Lower leg skin (tissue), 3 donors: Measurements from ENCODE around the gene SLC6A7.

Experiments used
- CTCF ChIP-seq, 3 donors: fragments of 450-650 bp; IDR thresholded peaks; one replicate each; pipeline ENCODE4 v1.5.1; 2016; ENCODE audit warnings: antibody characterized with exemption in 3 of 3, mild to moderate bottlenecking in 3 of 3, moderate library complexity in 2 of 3
- POLR2A ChIP-seq, 2 donors: fragments of 450-650 bp; IDR thresholded peaks; one replicate each; pipeline ENCODE4 v1.6.1; 2016 to 2017; ENCODE audit warnings: antibody characterized with exemption in 2 of 2, mild to moderate bottlenecking in 1 of 2, moderate library complexity in 1 of 2

GRCh38 chr5:150167908-150168307 lies 22.0 kb upstream of the SLC6A7 start:
- no peak for TF ChIP-seq CTCF (IDR thresholded peaks at IDR 0.05)
- TF ChIP-seq POLR2A (IDR thresholded peaks at IDR 0.05) = no peak
